GM18519 (cell line): Measurements from ENCODE around the gene HPS3.
"Not testable (repeated sequence)": the region's sequence is repeated elsewhere in the genome, so short reads cannot be mapped to it uniquely, and the experiment has no call there.

Source experiments
- ATAC-seq: cut with Tn5 transposase; IDR thresholded peaks from one replicate; pipeline ENCODE4 v1.9.1; 2021; ENCODE audit warnings: mild to moderate bottlenecking, moderate library complexity; ENCODE audit not compliant: unreplicated experiment, low FRiP score

Gene HPS3, protein sequence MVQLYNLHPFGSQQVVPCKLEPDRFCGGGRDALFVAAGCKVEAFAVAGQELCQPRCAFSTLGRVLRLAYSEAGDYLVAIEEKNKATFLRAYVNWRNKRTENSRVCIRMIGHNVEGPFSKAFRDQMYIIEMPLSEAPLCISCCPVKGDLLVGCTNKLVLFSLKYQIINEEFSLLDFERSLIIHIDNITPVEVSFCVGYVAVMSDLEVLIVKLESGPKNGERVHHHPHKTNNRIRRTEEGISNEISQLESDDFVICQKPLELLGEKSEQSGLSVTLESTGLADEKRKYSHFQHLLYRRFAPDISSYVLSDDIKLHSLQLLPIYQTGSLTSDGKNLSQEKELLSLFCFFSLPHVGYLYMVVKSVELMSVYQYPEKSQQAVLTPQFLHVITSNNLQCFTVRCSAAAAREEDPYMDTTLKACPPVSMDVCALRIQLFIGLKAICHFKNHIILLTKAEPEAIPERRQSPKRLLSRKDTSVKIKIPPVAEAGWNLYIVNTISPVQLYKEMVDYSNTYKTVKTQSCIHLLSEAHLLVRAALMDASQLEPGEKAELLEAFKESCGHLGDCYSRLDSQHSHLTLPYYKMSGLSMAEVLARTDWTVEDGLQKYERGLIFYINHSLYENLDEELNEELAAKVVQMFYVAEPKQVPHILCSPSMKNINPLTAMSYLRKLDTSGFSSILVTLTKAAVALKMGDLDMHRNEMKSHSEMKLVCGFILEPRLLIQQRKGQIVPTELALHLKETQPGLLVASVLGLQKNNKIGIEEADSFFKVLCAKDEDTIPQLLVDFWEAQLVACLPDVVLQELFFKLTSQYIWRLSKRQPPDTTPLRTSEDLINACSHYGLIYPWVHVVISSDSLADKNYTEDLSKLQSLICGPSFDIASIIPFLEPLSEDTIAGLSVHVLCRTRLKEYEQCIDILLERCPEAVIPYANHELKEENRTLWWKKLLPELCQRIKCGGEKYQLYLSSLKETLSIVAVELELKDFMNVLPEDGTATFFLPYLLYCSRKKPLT

GRCh38 chr3:149129326-149130205 lies at the start of gene HPS3:
TSS of gene HPS3 (plus strand) at chr3:149129638. CDS start at chr3:149129724, 86 bp downstream.
- ATAC-seq: peak; percentile 90

DNA sequence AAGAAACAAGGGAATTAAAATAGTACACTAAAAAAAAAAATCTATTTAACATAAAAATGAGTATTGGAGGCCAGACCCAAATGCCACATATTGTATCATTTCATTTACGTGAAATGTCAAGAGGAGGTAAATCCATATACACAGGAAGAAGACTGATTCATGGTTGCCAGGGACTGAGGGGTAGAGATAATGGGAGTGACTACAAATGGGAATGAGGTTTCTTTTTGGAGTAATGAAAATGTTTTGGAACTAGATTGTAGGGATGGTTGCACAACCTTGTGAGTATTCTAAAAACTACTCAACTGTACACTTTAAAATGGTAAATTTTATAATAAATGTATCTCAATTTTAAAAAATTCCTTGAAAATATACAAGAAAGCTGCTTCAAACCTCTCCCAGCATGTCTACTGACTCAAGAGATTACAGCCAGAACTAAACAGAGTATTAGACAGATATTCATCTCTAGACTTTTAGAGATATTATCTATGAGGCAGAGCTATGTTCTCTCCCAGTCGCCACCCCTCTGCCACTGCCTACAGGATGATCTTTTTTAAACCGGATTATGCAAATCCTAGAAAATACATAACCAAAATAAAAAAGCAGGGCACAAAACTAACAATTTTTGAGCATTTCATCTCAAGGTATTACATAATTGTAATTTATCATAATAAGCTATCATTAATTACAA lies 49.3 kb upstream of the HPS3 start:
- ATAC-seq: no peak

DNA sequence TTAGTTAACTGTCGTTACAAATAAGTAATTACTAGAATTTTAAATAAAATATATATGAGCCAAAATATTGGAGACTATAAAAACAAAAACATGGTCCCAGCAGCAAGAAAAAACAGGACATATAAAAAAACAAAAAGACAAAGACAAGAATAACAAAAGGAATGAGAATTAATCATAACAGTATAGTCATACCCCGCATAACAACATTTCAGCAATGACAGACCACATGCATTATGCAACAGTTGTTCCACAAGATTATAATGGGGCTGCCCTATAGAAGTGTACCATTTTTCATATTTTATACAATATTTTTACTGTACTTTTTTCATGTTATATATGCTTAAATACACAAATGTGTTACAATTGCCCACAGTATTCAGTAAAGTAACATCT lies 48.7 kb upstream of the HPS3 start:
- ATAC-seq: no peak

DNA sequence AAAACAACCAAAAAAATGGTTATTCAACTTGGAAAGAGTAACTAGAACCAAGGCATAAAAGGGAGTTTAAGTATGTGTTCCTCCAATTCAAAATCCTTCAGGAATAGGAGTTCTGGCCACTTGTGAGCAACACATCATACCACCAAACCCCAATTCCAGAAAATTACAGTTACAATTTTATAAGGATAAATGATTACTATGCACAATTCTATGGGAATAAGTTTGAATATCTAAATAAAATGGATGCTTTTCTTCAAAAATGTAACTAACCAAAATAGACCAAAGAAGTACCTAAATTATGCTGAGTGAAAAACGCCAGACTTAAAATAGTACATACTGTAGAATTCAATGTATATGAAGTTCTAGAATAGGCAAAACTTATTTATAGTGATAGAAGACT lies 47.7 kb upstream of the HPS3 start:
- no peak for ATAC-seq

DNA sequence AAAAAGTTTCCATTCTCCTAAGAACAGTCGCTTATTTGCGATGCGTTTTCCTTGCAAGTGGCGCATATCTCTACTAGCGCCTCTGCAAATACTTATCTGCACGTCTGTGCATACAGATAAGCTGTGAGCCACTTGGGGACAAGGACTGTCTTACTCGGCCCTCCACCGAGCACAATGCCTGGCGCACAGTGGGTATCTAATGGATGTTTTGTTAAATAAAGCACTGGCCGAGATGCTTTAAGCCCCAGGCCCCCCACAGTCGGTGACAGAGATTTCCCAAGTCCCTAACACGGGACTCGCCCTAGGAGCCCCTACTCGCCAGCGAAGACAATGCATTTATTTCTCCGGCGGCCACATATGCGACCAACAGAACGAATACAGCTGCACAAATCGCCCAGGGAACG lies 43.6 kb upstream of the HPS3 start:
- ATAC-seq: peak; percentile 27

GRCh38 chr3:149086232-149086988 lies 43.0 kb upstream of the HPS3 start, which contains the start of gene HLTF:
TSS of gene HLTF (minus strand) at chr3:149086533. CDS start at chr3:149086336, 197 bp downstream.
- peak; percentile 95 for ATAC-seq

DNA sequence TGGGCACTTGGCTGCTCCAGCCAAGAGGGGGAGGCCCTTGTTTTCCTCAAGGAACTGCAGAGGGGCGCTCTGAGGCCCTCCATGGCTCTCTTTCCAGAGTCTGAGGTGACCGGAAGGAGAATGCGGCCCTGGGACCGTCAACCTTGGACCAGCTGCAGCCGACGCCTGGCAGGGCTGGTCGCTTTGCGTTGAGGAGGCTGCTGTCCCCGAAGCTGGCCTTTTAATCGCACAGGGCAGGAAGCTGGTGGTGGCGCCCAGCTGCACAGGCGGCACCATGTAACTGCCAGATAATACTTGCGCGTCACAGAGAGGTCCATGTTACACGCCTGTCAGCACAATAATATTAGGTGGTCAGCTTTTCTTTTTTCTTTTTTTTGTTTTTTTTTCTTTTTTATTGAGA lies 42.2 kb upstream of the HPS3 start:
- no peak for ATAC-seq

DNA sequence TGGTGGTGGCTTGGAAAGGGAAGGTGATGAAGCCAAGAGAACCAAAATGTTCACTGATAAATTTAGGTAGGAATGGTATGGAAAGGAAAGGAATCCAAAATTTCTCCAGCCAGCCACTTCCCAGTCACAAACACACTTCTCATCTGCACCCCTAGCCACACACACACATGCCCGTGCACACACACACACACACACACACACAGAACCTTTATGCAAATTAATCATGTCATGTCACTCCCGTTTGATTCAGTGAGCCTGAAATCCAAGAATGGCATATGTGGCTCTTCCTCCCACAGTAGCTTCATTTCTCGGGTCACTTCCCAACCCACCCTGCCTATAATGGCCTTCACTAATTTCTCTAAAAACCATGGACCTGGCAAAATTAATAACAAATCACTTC lies 40.0 kb upstream of the HPS3 start:
- ATAC-seq: no peak

DNA sequence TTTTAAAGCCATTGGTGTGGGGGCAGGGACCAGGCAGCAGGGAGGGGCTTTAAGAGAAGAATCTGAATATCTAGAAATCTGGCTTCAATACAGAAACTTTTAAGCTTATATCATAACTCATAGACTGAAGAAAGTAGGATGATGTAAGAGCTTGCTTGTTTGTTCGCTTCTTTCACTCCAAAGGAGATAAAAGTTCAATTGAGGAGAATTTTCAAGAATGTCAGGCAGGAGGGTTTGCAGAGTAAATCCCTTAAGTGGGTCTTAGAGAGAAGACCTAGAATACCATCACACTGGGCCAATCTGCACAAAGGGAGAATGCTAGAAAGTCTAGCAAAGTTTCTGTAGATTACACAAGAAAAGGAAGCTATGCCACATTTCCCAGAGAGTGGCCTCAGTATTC lies 39.0 kb upstream of the HPS3 start:
- ATAC-seq: no peak

DNA sequence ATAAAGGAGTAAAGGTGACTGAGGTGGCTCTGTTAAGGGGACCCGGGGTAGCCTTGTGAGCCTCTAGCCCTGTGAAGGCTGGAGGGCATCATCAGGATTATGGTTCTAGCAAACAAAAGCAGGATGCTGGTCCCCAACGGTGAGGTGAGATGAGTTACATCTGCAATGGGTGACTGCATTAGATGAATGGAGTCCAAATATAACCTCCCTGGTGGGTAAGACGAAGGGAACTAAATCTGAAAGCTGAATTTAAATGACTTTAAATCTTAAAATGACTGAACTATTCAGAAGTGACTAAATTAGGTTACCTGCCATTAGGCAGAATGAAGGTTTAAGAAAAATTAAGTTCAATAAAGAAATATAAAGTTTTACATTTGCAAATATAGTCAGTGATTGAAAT lies 38.5 kb upstream of the HPS3 start:
- ATAC-seq: no peak

DNA sequence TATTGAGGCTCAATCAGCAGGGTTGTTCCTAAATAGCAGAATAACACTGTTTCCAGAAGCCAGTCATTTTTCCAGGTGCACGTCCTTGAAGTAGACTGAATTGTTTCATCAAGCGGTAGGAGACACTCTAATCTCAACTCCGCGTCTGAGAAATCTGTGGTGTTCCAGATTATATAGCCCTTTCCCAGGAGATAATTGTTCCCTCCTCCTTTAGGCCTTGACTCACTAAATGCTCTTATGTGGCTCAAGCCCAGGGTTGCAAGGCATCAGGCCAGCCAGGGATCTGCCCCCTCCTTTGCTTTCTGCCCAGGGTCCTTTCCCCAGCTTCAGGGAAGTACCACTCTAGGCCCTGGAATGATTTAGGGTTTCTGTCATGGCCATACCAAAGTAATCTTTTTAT lies 37.5 kb upstream of the HPS3 start:
- no peak for ATAC-seq

DNA sequence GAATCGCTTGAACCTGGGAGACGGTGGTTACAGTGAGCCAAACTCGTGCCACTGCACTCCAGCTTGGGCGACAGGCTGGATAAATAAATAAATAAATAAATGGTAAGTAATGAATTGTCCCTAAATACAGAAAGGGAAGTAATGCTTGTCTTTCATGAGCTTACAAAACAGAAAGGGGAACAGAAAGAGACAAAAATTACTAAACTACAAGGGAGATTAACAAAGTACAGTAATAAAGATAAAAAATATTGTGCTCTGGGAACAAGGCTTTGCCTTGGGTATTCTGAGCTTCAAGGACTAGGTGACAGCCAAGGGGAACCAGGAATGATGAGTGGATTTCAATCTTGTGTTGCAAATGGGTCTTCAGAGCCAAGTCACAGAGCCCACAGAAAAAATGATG lies 34.0 kb upstream of the HPS3 start:
- ATAC-seq: peak; percentile 95

DNA sequence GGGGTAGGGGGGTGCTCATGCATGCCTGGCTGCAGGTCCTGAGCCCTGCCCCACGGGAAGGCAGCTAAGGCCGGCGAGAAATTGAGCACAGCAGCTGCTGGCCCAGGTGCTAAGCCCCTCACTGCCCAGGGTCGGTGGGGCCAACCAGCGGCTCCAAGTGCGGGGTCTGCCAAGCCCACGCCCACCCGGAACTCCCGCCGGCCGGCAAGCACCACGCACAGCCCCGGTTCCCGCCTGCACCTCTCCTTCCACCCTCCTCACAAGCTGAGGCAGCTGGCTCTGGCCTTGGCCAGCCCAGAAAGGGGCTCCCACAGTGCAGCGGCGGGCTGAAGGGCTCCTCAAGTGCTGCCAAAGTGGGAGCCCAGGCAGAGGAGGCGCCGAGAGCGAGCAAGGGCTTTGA lies 31.5 kb upstream of the HPS3 start:
- ATAC-seq: not testable (repeated sequence)

DNA sequence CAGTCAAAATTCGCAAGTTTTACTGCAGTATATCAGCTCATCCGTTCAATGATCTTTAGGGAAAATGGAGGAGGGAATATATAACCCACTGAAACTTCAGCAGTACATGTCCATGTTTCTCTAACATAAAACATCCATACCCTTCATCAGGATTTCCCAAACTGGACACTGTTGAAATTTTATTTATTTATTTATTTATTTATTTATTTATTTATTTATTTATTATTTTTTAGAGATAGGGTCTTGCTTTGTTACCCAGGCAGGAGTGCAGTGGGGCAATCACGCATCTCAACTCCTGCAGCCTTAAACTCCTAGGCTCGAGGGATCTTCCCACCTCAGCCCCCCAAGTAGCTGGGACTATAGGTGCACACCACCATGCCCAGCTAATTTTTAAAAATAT lies 28.3 kb upstream of the HPS3 start:
- no peak for ATAC-seq

DNA sequence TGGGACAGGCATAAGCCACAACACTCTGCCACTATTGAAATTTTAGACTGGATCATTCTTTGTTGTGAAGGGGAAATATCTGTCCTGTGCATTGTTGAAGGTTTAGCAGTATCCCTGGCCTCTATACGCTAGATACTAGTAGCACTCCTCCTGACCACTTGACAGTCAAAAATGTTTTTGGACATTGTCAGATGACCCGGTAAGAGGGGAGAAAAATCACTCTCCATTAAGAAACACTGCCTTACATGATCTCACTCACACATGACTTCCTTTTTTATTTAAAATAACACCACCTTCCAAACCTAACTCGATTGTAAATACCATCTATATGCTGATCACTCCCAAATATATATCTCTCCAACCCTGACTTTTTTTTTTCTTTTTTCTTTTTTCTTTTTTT lies 27.8 kb upstream of the HPS3 start:
- ATAC-seq: no peak

GRCh38 chr3:149104484-149104883 lies 25.0 kb upstream of the HPS3 start:
- ATAC-seq: no peak

GRCh38 chr3:149114458-149114857 lies 15.0 kb upstream of the HPS3 start:
- no peak for ATAC-seq

DNA sequence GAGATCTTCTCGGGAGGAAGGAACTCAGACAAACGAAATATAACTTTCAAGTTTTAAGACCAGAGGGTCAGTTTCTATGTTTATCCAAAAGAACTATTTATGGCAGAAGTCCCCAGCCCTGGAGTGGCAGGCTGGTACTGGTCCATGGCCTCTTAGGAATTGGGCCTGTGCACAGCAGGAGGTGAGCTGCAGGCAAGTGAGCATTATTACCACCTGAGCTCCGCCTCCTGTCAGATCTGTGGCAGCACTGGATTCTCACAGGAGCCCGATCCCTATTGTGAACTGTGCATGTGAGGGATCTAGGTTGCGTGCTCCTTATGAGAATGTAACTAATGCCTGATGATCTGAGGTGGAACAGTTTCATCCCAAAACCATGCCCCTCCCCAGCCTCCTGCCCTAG lies 14.3 kb upstream of the HPS3 start:
- ATAC-seq: no peak

DNA sequence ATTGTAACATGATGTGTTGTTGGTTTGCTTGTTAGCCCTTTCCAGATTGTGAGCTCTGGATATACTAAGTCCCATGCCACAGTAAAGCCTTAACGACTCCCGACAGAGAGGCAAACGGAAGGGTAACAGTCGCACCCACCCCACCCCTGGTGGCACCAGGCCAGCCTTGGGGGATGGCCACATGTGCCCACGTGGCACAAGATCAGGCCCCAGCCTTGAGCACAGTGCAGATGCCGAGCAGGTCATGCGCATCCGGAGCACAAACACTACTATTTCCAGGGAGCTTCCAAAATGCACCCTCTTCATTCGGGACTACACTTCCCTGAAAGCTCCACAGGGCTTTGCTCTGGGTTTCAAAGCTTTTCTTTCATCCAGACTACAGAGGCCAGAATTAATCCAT lies 10.7 kb upstream of the HPS3 start:
- no peak for ATAC-seq
